HG03521 (cell line): ENCODE measurements around the gene INTS14.
A peak's percentile ranks its signal among the peaks of the same experiment; 100 is the strongest.

ENCODE experiments used
- ATAC-seq: cut with Tn5 transposase; IDR thresholded peaks from one replicate; pipeline ENCODE4 v1.9.1; 2021; ENCODE audit warnings: mild to moderate bottlenecking, moderate library complexity; ENCODE audit not compliant: unreplicated experiment

Gene INTS14

DNA sequence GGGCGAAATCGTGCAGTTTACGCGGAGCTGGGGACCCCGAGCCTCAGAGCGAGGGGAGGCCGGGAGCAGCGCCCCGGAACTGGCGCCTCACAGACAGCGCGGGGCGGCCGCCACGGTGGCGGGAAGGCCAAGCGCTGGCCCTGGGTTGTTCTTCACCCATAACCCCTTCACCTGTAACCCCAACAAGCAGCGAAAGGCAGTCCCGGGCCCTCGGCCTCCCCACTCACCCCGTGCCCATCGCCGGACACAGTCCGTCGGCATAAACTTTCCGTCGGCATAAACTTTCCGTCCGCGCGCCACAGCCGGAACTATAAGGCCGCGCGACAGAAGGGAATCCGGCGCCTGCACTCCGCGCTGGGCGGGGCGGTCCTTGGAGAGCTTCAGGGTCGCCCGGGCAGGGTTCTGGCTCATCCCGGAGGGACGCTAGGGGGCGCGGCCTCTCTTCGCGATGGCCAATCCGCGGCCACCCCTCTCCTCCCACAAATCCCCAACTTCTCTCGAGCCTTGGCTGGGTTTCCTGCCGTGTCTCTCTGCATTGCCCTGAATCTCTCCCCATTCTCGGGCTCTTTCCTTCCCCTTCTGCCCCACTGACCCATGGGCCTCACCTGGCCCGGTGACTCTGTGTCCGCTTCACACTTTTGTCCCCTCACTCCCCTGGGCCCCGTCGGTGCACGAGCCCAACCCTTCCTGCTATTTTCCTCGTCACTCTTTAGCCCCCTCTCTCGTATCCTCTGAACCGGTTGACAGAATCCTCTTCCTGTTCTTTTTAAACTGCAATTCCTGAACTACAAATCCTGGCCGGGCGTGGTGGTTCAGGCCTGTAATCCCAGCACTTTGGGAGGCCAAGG is at the start of gene INTS14:
Gene INTS14, minus strand, starts transcription at position 261 of the 848 bp plus-strand sequence. CDS start 3,751 bp downstream, outside the sequence.
- ATAC-seq: peak; percentile 97

DNA sequence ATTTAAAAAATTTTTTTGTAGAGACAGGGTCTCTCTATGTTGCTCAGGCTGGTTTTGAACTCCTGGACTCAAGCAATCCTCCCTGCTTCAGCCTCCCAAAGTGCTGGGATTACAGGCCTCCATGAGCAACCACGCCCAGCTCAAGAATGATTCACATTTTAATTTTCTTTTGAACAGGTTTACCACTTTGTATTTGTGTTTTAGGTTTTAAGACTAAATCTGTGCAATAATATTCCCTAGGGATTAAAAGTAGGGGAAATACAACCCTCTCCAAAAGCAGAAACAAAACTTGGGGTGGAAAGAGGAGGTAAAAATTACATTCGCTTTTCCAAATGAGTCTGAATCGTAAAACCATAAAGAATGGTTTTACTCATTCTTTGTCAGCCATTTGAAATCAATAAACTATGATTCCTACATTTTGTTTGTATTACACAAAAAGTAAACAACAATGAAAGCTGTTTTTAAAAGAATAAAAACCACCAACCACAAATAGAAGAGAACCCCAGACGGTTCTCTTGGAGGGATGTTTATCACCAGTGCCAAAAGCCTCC is 48.6 kb upstream of the INTS14 start:
- ATAC-seq: no peak

DNA sequence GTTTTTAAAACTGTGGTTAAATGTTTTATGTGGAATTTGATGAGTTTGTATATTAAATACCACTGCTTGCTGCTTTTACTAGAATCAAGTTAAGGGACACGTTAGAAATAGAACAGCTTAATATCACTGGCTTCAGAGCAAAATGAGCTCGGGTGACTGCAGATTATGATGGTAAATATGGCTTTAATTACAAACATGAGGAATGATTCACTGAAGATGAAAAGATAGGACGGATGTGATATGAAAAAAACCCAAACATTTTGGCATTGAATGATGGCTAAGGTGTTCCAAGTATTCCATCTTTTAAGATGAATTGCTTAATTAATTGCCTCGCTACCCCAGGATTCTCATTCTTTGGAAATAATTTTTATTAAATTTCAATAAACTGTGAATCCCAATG is 44.5 kb upstream of the INTS14 start:
- ATAC-seq: no peak

DNA sequence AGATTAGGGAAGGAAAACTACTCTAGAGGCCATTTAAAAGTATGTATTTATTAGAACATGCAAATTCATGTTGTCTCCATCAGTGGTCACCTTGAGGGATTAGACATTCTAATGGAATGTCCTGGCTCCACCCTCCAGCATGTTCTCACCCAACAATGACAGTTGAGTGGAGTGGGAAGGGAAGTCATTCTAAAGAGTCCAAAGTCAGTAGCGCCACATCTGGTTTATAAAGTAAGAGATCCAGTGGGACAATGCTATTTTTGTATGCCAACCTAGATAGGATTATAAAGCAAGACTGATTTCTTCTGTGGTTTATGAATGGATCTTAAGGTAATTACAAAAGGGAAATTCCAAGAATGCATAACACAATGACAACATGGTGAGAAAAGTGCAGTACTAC is 44.1 kb upstream of the INTS14 start:
- no peak for ATAC-seq

DNA sequence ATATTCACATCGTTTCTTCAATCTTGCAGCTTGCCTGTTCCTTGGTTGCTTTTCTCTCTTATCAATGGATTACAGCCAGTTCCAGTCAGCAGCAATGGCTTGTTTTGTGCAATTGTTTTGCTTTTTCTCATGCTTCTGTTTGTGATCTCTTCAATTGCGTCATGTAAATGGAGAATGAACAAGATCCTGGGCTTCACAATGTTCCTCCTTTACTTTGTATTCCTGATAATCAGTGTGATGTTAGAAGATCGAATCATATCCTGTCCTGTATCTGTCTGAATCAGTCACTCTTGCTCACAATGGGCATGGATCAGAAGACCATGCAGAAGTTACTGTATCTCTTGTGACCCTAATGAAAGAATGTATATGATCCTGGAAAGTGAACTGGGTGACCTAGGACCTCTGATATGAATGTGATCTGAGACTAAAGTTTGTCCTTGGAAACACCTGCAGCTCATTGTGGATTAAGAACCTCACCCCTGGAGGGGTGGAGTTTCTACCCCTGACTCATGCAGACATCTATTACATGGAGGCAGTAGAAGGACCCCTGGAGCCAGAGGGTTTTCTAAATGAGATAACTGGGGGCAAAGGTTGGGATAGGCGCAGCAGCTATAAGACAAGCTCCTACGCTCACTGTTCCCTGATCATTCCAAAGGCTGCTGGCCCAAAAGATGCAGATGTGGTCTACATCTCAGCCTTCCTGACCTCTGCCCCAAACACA is 43.0 kb upstream of the INTS14 start:
- no peak for ATAC-seq

DNA sequence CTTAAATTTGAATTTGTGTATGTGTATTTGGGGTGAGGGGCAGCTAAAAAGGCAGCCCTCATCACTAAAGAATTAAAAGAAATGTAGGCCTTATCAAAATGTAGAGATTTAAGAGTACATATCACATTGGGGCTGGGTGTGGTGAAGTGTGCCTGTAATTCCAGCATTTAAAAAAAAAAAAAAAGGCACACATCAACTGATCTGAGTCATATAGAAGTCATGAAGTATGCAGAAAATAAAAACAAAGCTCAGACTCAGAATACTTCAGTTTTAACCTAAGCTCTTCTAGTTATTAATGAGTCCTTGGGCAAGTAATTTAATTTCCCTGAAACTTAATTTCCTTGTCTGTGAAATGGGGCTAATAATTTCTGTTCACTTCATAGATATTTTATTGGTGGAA is 42.4 kb upstream of the INTS14 start:
- no peak for ATAC-seq

DNA sequence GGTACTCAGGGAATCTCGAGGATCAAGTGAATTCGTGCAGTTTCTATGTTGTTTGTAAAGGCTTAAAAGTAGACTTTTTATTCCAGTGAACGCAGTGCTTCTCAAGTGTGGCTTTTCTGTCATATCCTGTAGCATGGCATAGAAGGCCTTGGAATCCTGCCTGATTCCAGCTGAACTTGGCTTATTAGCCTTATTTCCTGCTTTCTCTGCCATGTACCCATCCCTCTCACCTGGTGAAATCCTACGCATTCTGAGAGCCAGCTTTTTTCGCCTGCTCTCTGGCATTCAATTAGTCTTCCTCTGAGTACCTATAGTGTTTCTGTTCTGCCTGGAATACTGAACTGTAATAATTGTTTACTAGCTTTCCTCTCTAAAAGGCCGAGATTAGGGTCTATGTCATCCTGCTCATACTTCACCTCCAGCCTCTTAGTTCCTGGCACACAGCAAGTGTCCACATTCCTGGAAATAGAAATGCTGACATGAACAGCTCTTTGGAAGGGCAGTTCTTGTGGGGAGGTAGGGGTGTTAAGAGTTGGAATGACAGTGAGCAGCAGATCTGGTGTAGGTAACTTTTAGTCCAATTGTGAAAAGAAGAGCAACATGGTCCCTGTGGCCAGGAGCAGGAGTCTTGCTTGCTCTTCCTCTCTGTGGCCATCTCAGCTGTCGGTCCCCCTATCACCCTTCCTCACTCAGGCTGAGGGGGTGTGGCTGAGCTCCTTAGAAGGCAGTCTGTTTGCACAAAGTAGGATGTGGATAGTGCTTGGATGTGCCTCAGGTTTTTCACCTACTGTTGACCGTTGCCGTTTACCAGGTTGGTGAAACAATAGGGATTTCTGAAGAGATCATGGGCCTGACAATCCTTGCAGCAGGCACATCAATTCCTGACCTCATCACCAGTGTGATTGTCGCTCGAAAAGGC is 41.2 kb upstream of the INTS14 start:
- ATAC-seq: no peak

DNA sequence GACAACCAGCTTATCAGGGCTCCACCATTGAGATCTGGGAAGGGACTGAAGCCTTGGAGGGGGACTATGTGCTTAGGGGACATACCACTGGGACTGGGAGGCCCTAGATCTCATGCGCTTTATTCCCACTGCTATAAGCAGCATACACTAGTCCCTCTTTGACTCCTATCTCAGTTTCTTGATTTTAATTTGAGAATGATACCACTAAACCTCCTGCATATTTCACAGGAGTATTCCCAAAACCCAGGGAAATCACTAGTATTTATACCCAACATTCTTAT is 40.1 kb upstream of the INTS14 start:
- ATAC-seq: no peak

DNA sequence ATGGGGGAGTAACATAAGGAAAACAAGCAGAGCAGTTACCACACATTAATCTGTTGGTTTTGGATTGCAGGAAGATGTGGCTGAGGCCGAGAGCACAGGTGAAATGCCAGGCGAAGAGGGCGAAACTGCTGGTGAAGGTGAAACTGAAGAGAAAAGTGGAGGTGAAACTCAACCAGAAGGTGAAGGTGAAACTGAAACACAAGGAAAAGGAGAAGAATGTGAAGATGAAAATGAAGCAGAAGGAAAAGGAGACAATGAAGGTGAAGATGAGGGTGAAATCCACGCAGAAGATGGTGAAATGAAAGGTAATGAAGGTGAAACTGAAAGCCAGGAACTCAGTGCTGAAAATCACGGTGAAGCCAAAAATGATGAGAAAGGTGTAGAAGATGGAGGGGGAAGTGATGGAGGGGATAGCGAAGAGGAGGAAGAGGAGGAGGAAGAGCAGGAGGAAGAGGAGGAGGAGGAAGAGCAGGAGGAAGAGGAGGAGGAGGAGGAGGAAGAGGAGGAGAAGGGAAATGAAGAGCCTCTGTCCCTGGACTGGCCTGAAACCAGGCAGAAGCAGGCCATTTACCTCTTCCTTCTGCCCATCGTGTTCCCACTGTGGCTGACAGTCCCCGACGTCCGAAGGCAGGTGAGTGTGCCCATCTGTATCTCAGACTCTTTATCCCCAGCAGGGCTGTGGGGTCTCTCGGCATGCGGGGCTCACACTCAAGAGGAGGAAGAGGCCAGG is 39.5 kb upstream of the INTS14 start:
- no peak for ATAC-seq

DNA sequence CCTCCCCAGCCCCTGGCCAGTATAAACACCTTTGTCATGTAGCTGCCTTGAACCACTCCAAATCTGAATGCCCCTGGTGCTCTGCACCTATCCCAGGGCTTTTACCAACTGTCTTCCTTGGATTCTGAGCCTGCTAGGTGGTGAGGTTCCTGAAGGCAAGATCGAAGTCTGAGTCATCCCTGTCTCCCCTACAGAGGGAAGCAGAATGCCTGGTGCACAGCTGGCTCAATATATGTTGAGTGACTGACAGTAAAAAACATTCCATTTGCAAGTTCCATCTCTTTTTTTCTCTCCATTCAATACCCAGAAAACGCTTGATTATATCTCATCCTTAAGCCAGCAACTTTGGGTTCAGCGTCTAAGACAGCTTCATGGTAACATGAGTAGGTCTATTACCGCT is 35.6 kb upstream of the INTS14 start:
- ATAC-seq: no peak

DNA sequence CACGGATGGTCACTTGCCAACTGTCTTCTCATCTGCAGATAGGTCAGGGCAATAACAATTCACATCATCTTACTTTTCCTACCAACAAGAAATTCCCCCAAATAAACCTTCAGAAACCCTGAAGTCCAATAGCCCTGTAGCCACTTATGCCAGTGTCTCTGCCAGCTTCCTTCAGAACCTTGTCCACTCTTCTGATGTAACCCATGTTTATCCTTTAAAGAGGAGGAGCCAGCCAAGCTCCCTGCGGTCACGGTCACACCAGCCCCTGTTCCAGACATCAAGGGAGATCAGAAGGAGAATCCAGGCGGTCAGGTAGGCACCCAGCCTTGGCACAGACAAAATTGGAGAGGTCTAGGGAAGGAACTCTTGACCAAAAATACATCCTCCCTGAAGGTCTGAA is 34.5 kb upstream of the INTS14 start:
- ATAC-seq: no peak

DNA sequence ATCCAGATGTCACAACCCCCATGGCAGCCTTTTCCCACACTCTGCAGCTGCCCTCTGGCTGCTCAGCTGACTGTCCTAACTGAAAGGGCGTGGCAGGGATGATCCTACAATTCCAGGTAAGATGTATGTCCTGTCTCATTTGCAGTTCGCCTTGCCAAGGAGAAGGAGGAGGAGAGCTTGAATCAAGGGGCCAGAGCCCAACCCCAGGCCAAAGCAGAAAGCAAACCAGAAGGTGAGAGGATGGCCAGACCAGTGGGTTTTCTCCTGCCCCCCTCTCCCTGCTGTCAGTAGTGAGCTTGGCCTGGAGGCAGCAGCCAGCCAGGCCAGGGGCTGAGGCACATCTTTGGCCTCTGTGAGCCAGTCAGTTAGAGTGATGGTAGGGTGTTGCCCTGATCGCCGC is 33.4 kb upstream of the INTS14 start:
- no peak for ATAC-seq

DNA sequence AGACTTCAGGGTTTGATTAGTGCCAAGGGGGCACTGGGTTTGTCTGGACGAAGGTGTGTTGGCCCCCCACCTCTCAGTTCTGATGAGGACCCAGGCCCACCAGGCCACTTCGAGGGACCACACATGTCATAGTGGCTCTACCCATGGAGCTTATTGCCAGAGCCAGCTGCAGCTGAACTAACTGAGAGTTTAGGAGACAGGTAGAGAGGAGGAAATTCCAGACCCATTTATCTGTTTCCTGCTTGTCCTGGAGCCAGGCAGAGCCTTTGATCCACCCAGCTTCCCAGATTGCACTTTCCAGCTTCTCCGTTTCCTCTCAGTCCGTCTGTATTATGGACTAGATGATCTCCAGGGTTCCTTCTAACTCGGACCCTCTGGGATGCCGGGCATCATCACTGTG is 31.7 kb upstream of the INTS14 start:
- no peak for ATAC-seq

DNA sequence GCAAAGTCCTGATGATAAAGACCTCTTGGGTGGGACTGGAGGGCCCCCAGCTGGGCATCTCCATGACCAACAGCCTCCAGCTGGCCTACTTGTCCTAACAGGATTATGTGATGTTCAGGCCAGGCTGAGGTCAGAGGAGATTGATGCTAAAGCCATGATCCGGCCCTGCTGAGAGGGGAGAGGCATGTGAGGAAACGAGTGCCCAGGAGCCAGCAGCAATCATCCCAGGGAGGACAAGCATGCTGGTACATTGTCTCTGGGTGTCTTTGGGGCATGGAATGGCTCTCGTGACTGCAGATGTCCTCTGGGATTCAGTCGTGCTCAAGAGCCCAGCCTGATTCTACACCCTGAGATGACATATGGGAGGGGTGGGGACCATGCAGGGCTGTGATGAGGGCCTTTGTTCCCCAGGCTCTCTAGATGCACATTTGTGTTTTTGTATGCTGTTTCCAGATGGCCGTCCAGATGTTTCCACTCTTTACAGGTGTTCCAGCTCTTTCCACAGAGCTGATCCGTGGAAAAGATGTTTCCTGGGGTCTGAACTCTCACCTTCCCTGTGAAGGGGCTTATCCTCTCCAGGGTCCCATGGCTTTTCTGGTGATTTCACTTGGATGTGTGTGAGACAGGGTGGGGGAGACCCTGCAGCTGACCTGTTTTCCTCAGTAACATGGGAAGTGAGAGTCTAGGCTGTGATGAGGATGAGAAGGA is 31.0 kb upstream of the INTS14 start:
- ATAC-seq: no peak

DNA sequence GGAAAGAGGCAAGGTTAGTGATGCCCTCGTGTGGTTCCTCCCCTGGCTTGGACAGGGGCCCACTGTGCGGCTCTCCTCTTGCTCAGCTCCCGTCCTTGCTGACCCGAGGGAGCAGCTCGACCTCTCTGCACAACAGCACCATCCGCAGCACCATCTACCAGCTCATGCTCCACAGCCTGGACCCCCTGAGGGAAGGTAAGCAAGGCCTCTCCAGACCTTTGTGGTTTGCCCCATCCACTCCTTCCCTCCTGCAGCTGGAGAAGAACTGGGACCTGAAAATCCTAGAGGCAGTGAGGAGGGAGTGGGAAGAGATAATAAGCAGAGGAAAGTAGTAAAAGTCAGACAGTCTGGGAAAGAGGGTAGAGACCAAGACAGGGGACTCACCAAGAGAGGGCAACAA is 28.6 kb upstream of the INTS14 start:
- ATAC-seq: no peak

DNA sequence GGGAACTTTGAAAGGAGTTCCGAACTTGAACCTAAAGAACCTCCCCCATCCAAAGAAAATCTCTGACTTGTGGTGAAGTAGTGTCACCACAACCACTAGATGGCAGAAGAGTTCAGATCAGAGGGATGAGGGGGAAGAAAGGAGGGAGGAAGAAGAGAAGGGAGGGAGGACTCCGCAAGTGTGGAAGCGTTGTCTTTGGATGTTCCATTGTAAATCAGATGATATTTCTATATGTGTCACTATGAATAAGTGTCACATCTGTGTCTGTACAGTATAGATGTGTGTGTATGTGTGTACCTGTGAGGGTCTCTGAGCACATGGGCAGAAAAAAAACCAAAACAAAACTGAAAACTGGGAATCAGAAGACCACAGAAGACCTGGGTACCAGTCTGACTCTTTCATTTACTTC is 27.8 kb upstream of the INTS14 start:
- ATAC-seq: no peak

DNA sequence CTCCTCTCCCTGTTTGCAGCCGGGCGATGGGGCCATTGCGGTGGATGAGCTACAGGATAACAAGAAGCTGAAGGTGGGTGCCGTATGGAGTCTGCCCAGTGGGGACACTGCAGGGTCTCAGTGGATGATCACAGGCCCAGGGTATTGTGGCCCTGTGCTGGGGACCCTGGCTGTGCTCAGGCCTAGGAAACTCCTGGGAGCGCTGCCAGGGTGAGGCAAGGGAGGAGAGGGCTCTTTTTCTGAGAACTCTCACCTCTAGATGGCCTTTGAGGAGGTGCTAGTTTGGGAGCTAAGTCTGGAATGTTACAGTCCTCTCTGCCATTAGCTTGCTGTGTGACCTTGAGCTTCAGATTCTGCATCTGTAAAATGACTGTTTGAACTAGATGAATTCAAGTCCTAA is 27.2 kb upstream of the INTS14 start:
- ATAC-seq: no peak

DNA sequence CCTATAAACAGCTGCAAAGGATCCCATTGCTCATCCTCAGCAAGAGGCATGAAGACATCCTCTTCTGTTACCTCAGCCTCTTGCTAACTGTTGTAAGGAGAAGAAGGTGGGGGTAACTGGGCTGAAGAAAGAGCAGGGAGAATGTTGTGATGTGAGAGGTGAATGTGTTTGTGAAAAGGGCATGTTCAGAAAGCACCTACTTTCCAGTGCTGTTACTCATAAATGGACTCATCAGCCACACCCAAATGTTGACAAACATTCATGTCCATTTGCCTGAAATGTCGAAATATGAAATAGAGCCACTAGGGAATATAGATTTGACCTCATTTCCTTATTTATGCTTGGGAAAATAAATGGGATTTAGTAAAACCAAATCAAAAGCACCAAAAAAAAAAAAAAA is 23.4 kb upstream of the INTS14 start:
- ATAC-seq: no peak

DNA sequence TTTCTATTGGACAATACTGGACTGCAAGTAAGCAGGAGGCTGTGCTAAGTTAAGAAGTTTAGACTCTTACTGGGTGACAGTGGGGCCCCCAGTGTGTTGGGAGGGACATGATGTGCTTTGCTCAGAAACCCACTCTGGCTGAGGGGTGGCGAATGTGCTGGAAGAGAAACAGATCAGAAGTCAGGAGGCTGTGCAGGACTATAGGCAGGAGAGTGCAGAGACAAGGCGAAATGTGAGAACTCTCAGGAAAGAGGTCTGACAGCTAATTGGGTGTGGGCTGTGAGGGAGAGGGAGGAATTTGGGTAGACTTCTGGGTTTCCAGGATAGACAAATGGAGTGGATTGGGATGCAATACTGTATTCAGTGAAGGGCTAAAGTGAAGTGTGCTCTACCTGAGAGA is 22.8 kb upstream of the INTS14 start:
- ATAC-seq: no peak

DNA sequence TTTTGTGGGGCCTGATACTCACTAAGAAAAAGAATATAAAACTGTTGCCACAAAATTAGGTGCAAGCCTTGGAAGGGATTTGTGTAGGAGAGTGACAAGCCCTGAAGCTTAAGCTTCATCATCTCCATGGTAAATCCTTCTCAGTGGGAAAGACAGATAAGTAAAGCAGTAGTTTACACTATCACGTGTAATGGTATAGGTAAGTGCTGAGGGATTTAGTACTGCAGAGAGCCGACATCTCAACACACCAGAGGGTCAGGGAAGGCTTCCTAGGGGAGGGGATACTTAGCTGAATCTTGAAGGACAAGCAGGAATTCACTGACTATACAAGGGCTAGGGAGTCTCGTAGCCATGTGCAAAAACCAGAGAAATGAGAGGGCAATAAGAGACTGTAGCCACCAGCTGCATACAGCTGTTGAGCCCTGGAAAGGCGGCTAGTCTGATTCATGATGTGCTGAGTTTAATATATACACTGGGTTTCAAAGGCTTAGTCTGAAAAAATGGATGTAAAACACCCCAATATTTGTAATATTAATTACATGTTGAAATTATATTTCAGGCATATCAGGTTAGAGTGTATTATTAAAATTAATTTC is 21.9 kb upstream of the INTS14 start:
- ATAC-seq: no peak
